HepG2 (cell line): Measurements from ENCODE around the gene RCBTB1. TPM values are rescaled to one million over a fixed set of nuclear protein-coding genes. Genes with fewer than 3 reads are reported as not detected.

Experiments used
- ATAC-seq: fragments of 200-7000 bp; cut with Tn5 transposase; 3 replicates; pipeline ENCODE4 v1.9.1; 2020; ENCODE audit warnings: mild to moderate bottlenecking, moderate library complexity
- BruUV-seq: library from RNA; stranded (reverse); fragments of 400-500 nt; replicated peaks from 2 replicates; lab custom pipeline; 2021; lab: Mats Ljungman, UMichigan
- CTCF ChIA-PET: fragments of 300-600 bp; formaldehyde crosslinking; extraction: SDS; loops from one replicate; lab custom pipeline; 2021; ENCODE audit warnings: low total read pairs, inconsistent platforms, low intra/inter-chr PET ratio; lab: Yijun Ruan, JAX
- POLR2A ChIA-PET: fragments of 350-600 bp; sonication (Branson Sonifier 250); formaldehyde crosslinking; loops from one replicate; lab custom pipeline; 2020; ENCODE audit warnings: antibody characterized with exemption, inconsistent platforms; lab: Yijun Ruan, JAX
- DNase-seq: peaks from one replicate; pipeline ENCODE4 v3.0.0-alpha.2; 2015; ENCODE audit warnings: low spot score
- FAIRE-seq: peaks from 3 replicates; lab custom pipeline; 2011; peaks lifted over from hg19 to GRCh38; lab: Jason Lieb, UNC
- H2AFZ ChIP-seq: one replicate; pipeline ENCODE4 v1.6.1; 2011; ENCODE audit warnings: low read length, inconsistent platforms
- H3K27ac ChIP-seq: fragments of 300-600 bp; 3 replicates; pipeline ENCODE4 v1.8.0; 2011; ENCODE audit warnings: mixed run types, mild to moderate bottlenecking, mixed read lengths, low read length, inconsistent platforms; ENCODE audit not compliant: insufficient read depth; ENCODE audit errors: extremely low read length
- H3K27me3 ChIP-seq, 2 experiments: fragments of 200-600 bp in 1 of 2; 2 replicates in 1 of 2; 3 replicates in 1 of 2; pipeline versions ENCODE4 v1.6.0 to v1.8.0; 2011; ENCODE audit warnings: low read length in 2 of 2, mild to moderate bottlenecking in 2 of 2, moderate library complexity in 2 of 2, inconsistent platforms in 1 of 2; ENCODE audit not compliant: insufficient read depth in 2 of 2, control insufficient read depth in 1 of 2
- H3K36me3 ChIP-seq, 2 experiments: fragments of 200-600 bp in 1 of 2; replicated peaks in 1 of 2; 2 replicates in 1 of 2; 3 replicates in 1 of 2; pipeline versions ENCODE4 v1.5.1 to v1.8.0; 2011; ENCODE audit warnings: low read length in 2 of 2, inconsistent platforms in 1 of 2; ENCODE audit not compliant: insufficient read depth in 2 of 2, control insufficient read depth in 1 of 2
- H3K4me1 ChIP-seq: 2 replicates; pipeline ENCODE4 v1.5.1; 2012; ENCODE audit warnings: low read length, inconsistent platforms; ENCODE audit not compliant: insufficient read depth
- H3K4me2 ChIP-seq: 2 replicates; pipeline ENCODE4 v1.6.0; 2011; ENCODE audit warnings: low read depth, low read length, inconsistent platforms
- H3K4me3 ChIP-seq, 3 experiments: fragments of 200-600 bp in 1 of 3; sonication (generic), shearing (Covaris generic) in 1 of 3; replicated peaks in 1 of 3; 2 replicates each; pipeline ENCODE4 v1.5.1; 2011 to 2016; ENCODE audit warnings: low read length in 3 of 3, inconsistent platforms in 2 of 3, low read depth in 2 of 3, mild to moderate bottlenecking in 2 of 3, control low read depth in 1 of 3, mixed read lengths in 1 of 3; ENCODE audit not compliant: insufficient read depth in 1 of 3
- H3K79me2 ChIP-seq: one replicate; pipeline ENCODE4 v1.6.1; 2011; ENCODE audit warnings: low read length, inconsistent platforms; ENCODE audit not compliant: insufficient read depth
- H3K9ac ChIP-seq: 2 replicates; pipeline ENCODE4 v1.6.0; 2011; ENCODE audit warnings: mild to moderate bottlenecking, low read depth, low read length, inconsistent platforms; ENCODE audit not compliant: insufficient read depth
- H3K9me3 ChIP-seq: 2 replicates; pipeline ENCODE4 v1.5.1; 2012; ENCODE audit warnings: mild to moderate bottlenecking, low read length
- H4K20me1 ChIP-seq: 2 replicates; pipeline ENCODE4 v1.6.0; 2011; ENCODE audit warnings: inconsistent platforms, mild to moderate bottlenecking, low read length, moderate library complexity; ENCODE audit not compliant: insufficient read depth
- CAMTA2 ChIP-seq: sonication (generic); formaldehyde crosslinking; IDR thresholded peaks from 2 replicates; pipeline ENCODE4 v1.4.0; 2020; ENCODE audit warnings: mild to moderate bottlenecking, missing genetic modification reagents, borderline replicate concordance
- HOXA9 ChIP-seq: sonication (generic); formaldehyde crosslinking; IDR thresholded peaks from 2 replicates; pipeline ENCODE4 v1.8.1; 2022; ENCODE audit warnings: missing genetic modification reagents, mild to moderate bottlenecking, moderate library complexity, borderline replicate concordance
- RELA ChIP-seq: sonication (generic); formaldehyde crosslinking; IDR thresholded peaks from 2 replicates; pipeline ENCODE4 v1.4.0; 2020; ENCODE audit warnings: missing genetic modification reagents
- ZKSCAN1 ChIP-seq: fragments of 150-350 bp; IDR thresholded peaks from 2 replicates; pipeline ENCODE4 v1.6.1; 2014; ENCODE audit warnings: low read length
- ZNF230 ChIP-seq: sonication (generic); formaldehyde crosslinking; IDR thresholded peaks from 2 replicates; pipeline ENCODE4 v1.4.0; 2020; ENCODE audit warnings: mild to moderate bottlenecking, missing genetic modification reagents
- ZNF33A ChIP-seq: sonication (generic); formaldehyde crosslinking; IDR thresholded peaks from 2 replicates; pipeline ENCODE4 v1.5.1; 2020; ENCODE audit warnings: missing genetic modification reagents, mild to moderate bottlenecking, moderate library complexity, borderline replicate concordance
- ZNF383 ChIP-seq: sonication (generic); formaldehyde crosslinking; IDR thresholded peaks from 2 replicates; pipeline ENCODE4 v1.4.0; 2020; ENCODE audit warnings: missing genetic modification reagents, mild to moderate bottlenecking, borderline replicate concordance
- ZNF451 ChIP-seq: sonication (generic); formaldehyde crosslinking; IDR thresholded peaks from 2 replicates; pipeline ENCODE4 v1.5.0; 2020; ENCODE audit warnings: mild to moderate bottlenecking, missing genetic modification reagents
- WGBS: methylation state at CpG from one replicate; pipeline ENCODE4 v1.1.6; 2017; ENCODE audit warnings: low lambda C conversion rate; 5-methylcytosine and 5-hydroxymethylcytosine counted together
- in situ Hi-C: cut with HindIII; loops from 2 replicates; pipeline ENCODE4 v1.10.0; 2017; ENCODE audit warnings: low pct_unique_long_range_greater_than_20kb; ENCODE audit not compliant: extremely low pct_ligation_motif_present
- intact Hi-C: fragments of 100-400 bp; cut with micrococcal nuclease; formaldehyde crosslinking; loops from one replicate; pipeline ENCODE4 v1.10.0; 2022; ENCODE audit not compliant: unreplicated experiment
- polyA plus RNA-seq, 8 experiments: library from polyadenylated mRNA; depleted of rRNA in 3 of 8; stranded (reverse) in 7 of 8; unstranded in 1 of 8; fragments of >200 nt; fragmentation: Illumina TruSeq in 4 of 8; extraction: Trizol in 4 of 8; gene quantifications; 2 replicates each; pipeline versions ENCODE4 v1.2.1 to v1.2.3, GENCODE V29; 2011 to 2016; ENCODE audit warnings: low read depth in 4 of 8, missing spikeins in 1 of 8, mixed read lengths in 1 of 8; ENCODE audit not compliant: insufficient read depth in 1 of 8
- total RNA-seq, 5 experiments: library from RNA; depleted of rRNA; stranded (reverse); fragments of >200 nt; fragmentation: Illumina TruSeq; extraction: Trizol; gene quantifications; 2 replicates each; pipeline ENCODE4 v1.2.3, GENCODE V29; 2016; ENCODE audit warnings: low read depth in 1 of 5
- TF ChIP-seq, protein P1 (sequence below): sonication (generic); formaldehyde crosslinking; IDR thresholded peaks from 2 replicates; pipeline ENCODE4 v1.4.0; 2020; ENCODE audit warnings: missing genetic modification reagents
- TF ChIP-seq, protein P2 (sequence below): sonication (generic); formaldehyde crosslinking; IDR thresholded peaks from 2 replicates; pipeline ENCODE4 v1.8.1; 2023; ENCODE audit warnings: mild to moderate bottlenecking, inconsistent platforms, moderate library complexity, missing genetic modification reagents, borderline replicate concordance

The RCBTB1 gene
- total and polyA plus RNA-seq, 2 of the 13 experiments (the other 11 are each of a cell fraction or from before 2014, with no cell fraction given): 13.4 to 21.6 TPM

DNA sequence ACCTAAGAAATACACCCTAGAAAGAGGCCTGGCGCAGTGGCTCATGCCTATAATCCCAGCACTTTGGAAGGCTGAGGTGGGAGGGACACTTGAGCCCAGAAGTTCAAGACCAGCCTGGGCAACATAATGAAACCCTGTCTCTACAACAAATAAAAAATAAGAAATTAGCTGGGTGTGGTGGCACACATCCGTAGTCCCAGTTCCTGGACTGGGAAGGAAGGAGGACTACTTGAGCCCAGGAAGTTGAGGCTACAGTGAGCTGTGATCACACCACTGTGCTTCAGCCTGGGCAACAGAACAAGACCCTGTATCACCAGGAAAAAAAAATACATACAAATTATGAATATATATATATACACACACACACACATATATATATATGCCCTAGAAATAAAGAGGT, 47.0 kb downstream of the RCBTB1 start:
- peaks cover 6 to 36% of the 10 kb centered on the region in 2 experiments for H3K36me3 ChIP-seq
- no peak overlapping the region for H3K4me2 ChIP-seq
- intact Hi-C loops (no loop called here), in situ Hi-C loops (no loop called here)
- TF ChIP-seq, protein P1, sequence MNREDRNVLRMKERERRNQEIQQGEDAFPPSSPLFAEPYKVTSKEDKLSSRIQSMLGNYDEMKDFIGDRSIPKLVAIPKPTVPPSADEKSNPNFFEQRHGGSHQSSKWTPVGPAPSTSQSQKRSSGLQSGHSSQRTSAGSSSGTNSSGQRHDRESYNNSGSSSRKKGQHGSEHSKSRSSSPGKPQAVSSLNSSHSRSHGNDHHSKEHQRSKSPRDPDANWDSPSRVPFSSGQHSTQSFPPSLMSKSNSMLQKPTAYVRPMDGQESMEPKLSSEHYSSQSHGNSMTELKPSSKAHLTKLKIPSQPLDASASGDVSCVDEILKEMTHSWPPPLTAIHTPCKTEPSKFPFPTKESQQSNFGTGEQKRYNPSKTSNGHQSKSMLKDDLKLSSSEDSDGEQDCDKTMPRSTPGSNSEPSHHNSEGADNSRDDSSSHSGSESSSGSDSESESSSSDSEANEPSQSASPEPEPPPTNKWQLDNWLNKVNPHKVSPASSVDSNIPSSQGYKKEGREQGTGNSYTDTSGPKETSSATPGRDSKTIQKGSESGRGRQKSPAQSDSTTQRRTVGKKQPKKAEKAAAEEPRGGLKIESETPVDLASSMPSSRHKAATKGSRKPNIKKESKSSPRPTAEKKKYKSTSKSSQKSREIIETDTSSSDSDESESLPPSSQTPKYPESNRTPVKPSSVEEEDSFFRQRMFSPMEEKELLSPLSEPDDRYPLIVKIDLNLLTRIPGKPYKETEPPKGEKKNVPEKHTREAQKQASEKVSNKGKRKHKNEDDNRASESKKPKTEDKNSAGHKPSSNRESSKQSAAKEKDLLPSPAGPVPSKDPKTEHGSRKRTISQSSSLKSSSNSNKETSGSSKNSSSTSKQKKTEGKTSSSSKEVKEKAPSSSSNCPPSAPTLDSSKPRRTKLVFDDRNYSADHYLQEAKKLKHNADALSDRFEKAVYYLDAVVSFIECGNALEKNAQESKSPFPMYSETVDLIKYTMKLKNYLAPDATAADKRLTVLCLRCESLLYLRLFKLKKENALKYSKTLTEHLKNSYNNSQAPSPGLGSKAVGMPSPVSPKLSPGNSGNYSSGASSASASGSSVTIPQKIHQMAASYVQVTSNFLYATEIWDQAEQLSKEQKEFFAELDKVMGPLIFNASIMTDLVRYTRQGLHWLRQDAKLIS (CRISPR knock-in tag): no peak
- TF ChIP-seq ZNF33A (CRISPR knock-in tag) (no peak), CAMTA2 (CRISPR knock-in tag) (no peak), HOXA9 (no peak), ZNF230 (CRISPR knock-in tag) (no peak), ZNF383 (CRISPR knock-in tag) (no peak), ZKSCAN1 (no peak), ZNF451 (CRISPR knock-in tag) (no peak), RELA (CRISPR knock-in tag) (no peak)
- TF ChIP-seq, protein P2, sequence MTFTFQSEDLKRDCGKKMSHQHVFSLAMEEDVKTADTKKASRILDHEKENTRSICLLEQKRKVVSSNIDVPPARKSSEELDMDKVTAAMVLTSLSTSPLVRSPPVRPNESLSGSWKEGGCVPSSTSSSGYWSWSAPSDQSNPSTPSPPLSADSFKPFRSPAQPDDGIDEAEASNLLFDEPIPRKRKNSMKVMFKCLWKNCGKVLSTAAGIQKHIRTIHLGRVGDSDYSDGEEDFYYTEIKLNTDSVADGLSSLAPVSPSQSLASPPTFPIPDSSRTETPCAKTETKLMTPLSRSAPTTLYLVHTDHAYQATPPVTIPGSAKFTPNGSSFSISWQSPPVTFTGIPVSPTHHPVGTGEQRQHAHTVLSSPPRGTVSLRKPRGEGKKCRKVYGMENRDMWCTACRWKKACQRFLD (CRISPR knock-in tag): no peak
- no peaks in the 10 kb centered on the region for H3K79me2 ChIP-seq
- no peaks in the 10 kb centered on the region for H3K9me3 ChIP-seq
- 98% methylated on average over 2 of the region's 2 CpGs for WGBS
- no TSS peak for BruUV-seq
- no peaks in the 10 kb centered on the region for H3K4me1 ChIP-seq
- DNase-seq (no peak), ATAC-seq (no peak), FAIRE-seq (no peak)
- no peaks in the 10 kb centered on the region for H3K27me3 ChIP-seq
- H4K20me1 ChIP-seq: no peaks in the 10 kb centered on the region
- CTCF ChIA-PET: no interaction called here
- H3K27ac ChIP-seq: no peak overlapping the region
- POLR2A ChIA-PET: no interaction called here
- H3K9ac ChIP-seq: no peak overlapping the region
- no peak overlapping the region for H2AFZ ChIP-seq
- H3K4me3 ChIP-seq: no peak overlapping the region
